H9 (cell line): ENCODE data around the gene CDH4. TPM values are rescaled to one million over a fixed set of nuclear protein-coding genes. Genes with fewer than 3 reads are reported as not detected.

Source experiments
- DNase-seq: peaks from one replicate; pipeline ENCODE4 v3.0.0-alpha.2; 2017
- H2AFZ ChIP-seq: one replicate; pipeline ENCODE4 v1.6.1; 2013; ENCODE audit warnings: mild to moderate bottlenecking, low read length, control low read depth, moderate library complexity
- H2AK5ac ChIP-seq: 2 replicates; pipeline ENCODE4 v1.6.1; 2013; ENCODE audit warnings: low read length, control low read depth, mixed read lengths; ENCODE audit not compliant: insufficient read length
- H2BK120ac ChIP-seq: one replicate; pipeline ENCODE4 v1.6.1; 2013; ENCODE audit warnings: low read depth, mild to moderate bottlenecking, low read length, control low read depth, inconsistent platforms; ENCODE audit not compliant: poor library complexity, severe bottlenecking
- H2BK12ac ChIP-seq: 2 replicates; pipeline ENCODE4 v1.6.1; 2013; ENCODE audit warnings: low read length, control low read depth, mixed read lengths, low read depth; ENCODE audit not compliant: insufficient read length
- H2BK15ac ChIP-seq: 2 replicates; pipeline ENCODE4 v1.6.1; 2013; ENCODE audit warnings: low read depth, low read length, control low read depth
- H2BK20ac ChIP-seq: one replicate; pipeline ENCODE4 v1.6.1; 2013; ENCODE audit warnings: low read depth, mild to moderate bottlenecking, low read length, control low read depth, inconsistent platforms; ENCODE audit not compliant: poor library complexity, severe bottlenecking
- H2BK5ac ChIP-seq: 2 replicates; pipeline ENCODE4 v1.6.1; 2013; ENCODE audit warnings: low read length, control low read depth, mixed read lengths; ENCODE audit not compliant: insufficient read length
- H3K14ac ChIP-seq: 2 replicates; pipeline ENCODE4 v1.6.1; 2013; ENCODE audit warnings: low read length, control low read depth; ENCODE audit not compliant: insufficient read depth
- H3K18ac ChIP-seq: 2 replicates; pipeline ENCODE4 v1.6.1; 2013; ENCODE audit warnings: low read depth, mild to moderate bottlenecking, mixed read lengths, low read length, control low read depth; ENCODE audit not compliant: insufficient read length
- H3K23ac ChIP-seq: 2 replicates; pipeline ENCODE4 v1.6.1; 2013; ENCODE audit warnings: low read length, control low read depth, mixed read lengths, low read depth; ENCODE audit not compliant: insufficient read length
- H3K23me2 ChIP-seq: 2 replicates; pipeline ENCODE4 v1.6.1; 2013; ENCODE audit warnings: low read depth, mild to moderate bottlenecking, mixed read lengths, low read length, control low read depth; ENCODE audit not compliant: insufficient read length, poor library complexity, severe bottlenecking
- H3K27ac ChIP-seq: 2 replicates; pipeline ENCODE4 v1.5.1; 2013; ENCODE audit warnings: low read length, control low read depth, mixed read lengths, low read depth; ENCODE audit not compliant: insufficient read length
- H3K27me3 ChIP-seq: 2 replicates; pipeline ENCODE4 v1.6.1; 2013; ENCODE audit warnings: low read length, control low read depth, inconsistent platforms; ENCODE audit not compliant: insufficient read depth
- H3K4ac ChIP-seq: 2 replicates; pipeline ENCODE4 v1.6.1; 2013; ENCODE audit warnings: low read depth, mild to moderate bottlenecking, control low read depth, inconsistent platforms, low read length, moderate library complexity
- H3K4me1 ChIP-seq: 2 replicates; pipeline ENCODE4 v1.6.1; 2013; ENCODE audit warnings: low read length, control low read depth, inconsistent platforms; ENCODE audit not compliant: insufficient read depth
- H3K4me2 ChIP-seq: 2 replicates; pipeline ENCODE4 v1.6.1; 2013; ENCODE audit warnings: low read length, control low read depth, mixed read lengths; ENCODE audit not compliant: insufficient read length, insufficient read depth
- H3K56ac ChIP-seq: 2 replicates; pipeline ENCODE4 v1.6.1; 2013; ENCODE audit warnings: low read depth, mild to moderate bottlenecking, mixed read lengths, low read length, control low read depth; ENCODE audit not compliant: insufficient read length
- H3K79me1 ChIP-seq: 2 replicates; pipeline ENCODE4 v1.6.1; 2013; ENCODE audit warnings: low read depth, mild to moderate bottlenecking, moderate library complexity, low read length, control low read depth, inconsistent platforms; ENCODE audit not compliant: insufficient read depth, poor library complexity, severe bottlenecking
- H3K79me2 ChIP-seq: 2 replicates; pipeline ENCODE4 v1.6.1; 2013; ENCODE audit warnings: low read length, control low read depth, inconsistent platforms; ENCODE audit not compliant: insufficient read depth
- H3K9ac ChIP-seq: 2 replicates; pipeline ENCODE4 v1.6.1; 2013; ENCODE audit warnings: low read length, control low read depth, mixed read lengths; ENCODE audit not compliant: insufficient read length; ENCODE audit errors: extremely low read depth
- H3K9me3 ChIP-seq: one replicate; pipeline ENCODE4 v1.6.1; 2013; ENCODE audit warnings: low read depth, low read length, inconsistent platforms; ENCODE audit not compliant: control insufficient read depth
- H3T11ph ChIP-seq: one replicate; pipeline ENCODE4 v1.6.1; 2013; ENCODE audit warnings: mild to moderate bottlenecking, low read length, control low read depth, inconsistent platforms
- H4K20me1 ChIP-seq: one replicate; pipeline ENCODE4 v1.6.1; 2013; ENCODE audit not compliant: control insufficient read depth, insufficient read length, insufficient read depth
- H4K5ac ChIP-seq: 2 replicates; pipeline ENCODE4 v1.6.1; 2013; ENCODE audit warnings: low read depth, mild to moderate bottlenecking, mixed read lengths, low read length, control low read depth; ENCODE audit not compliant: insufficient read length
- H4K8ac ChIP-seq: replicated peaks from 2 replicates; pipeline ENCODE4 v1.6.1; 2013; ENCODE audit warnings: low read length, control low read depth, mixed read lengths, low read depth; ENCODE audit not compliant: insufficient read length
- H4K91ac ChIP-seq: 2 replicates; pipeline ENCODE4 v1.6.1; 2013; ENCODE audit warnings: low read depth, mild to moderate bottlenecking, moderate library complexity, mixed read lengths, low read length, control low read depth; ENCODE audit not compliant: insufficient read length
- H3K27ac Mint-ChIP-seq, 3 experiments: 2 replicates in 2 of 3; 3 replicates in 1 of 3; pipeline ENCODE4 v1.8.0; 2020 to 2021; ENCODE audit warnings: mixed read lengths in 3 of 3, mild to moderate bottlenecking in 1 of 3, moderate library complexity in 1 of 3
- H3K27me3 Mint-ChIP-seq: 2 replicates; pipeline ENCODE4 v1.8.0; 2021; ENCODE audit warnings: low read depth, mild to moderate bottlenecking, moderate library complexity, mixed read lengths
- H3K36me3 Mint-ChIP-seq, 3 experiments: 2 replicates in 2 of 3; 3 replicates in 1 of 3; pipeline ENCODE4 v1.8.0; 2020 to 2021; ENCODE audit warnings: low read depth in 3 of 3, mixed read lengths in 3 of 3; ENCODE audit not compliant: insufficient read depth in 1 of 3
- H3K4me1 Mint-ChIP-seq, 2 experiments: 2 replicates each; pipeline ENCODE4 v1.8.0; 2020; ENCODE audit warnings: mixed read lengths in 2 of 2
- H3K4me3 Mint-ChIP-seq, 2 experiments: 2 replicates in 1 of 2; 3 replicates in 1 of 2; pipeline ENCODE4 v1.8.0; 2020 to 2021; ENCODE audit warnings: mild to moderate bottlenecking in 2 of 2, mixed read lengths in 2 of 2, moderate library complexity in 1 of 2
- H3K9me3 Mint-ChIP-seq, 2 experiments: 2 replicates in 1 of 2; 3 replicates in 1 of 2; pipeline ENCODE4 v1.8.0; 2020; ENCODE audit warnings: mild to moderate bottlenecking in 2 of 2, mixed read lengths in 2 of 2, moderate library complexity in 1 of 2
- WGBS: extraction: QIAGEN DNeasy Blood & Tissue Kit; methylation state at CpG from one replicate; pipeline ENCODE4 v1.1.7; 2013; ENCODE audit warnings: missing lambda C conversion rate, low lambda C conversion rate, mixed read lengths; ENCODE audit not compliant: insufficient read length; ENCODE audit errors: extremely low coverage; 5-methylcytosine and 5-hydroxymethylcytosine counted together
- total RNA-seq: library from RNA; stranded (reverse); gene quantifications from 2 replicates; pipeline ENCODE4 v1.2.1, GENCODE V29; 2021
- TF ChIP-seq, protein P1 (sequence below): fragments of 200-600 bp; sonication (generic); conservative IDR thresholded peaks from 3 replicates; pipeline ENCODE4 v1.8.0; 2021; ENCODE audit warnings: antibody characterized with exemption, mild to moderate bottlenecking

The CDH4 gene
- total RNA-seq, 1 experiment from 2014 or later = 3.0 TPM

GRCh38 chr20:61450549-61450948, 198.5 kb downstream of the CDH4 start:
- H3K27ac Mint-ChIP-seq = no peak overlapping the region
- 0 out of 5 replicates have a peak, but pooled peaks cover 0 to under 1% of the 10 kb centered on the region in 2 experiments for H3K9me3 Mint-ChIP-seq
- no peak overlapping the region for H2BK20ac ChIP-seq
- H3K4me3 Mint-ChIP-seq = no peak overlapping the region
- H3K9me3 ChIP-seq = no peaks in the 10 kb centered on the region
- H3K4me1 Mint-ChIP-seq = peaks cover 57 to 59% of the 10 kb centered on the region in 2 experiments
- no peak overlapping the region for H3T11ph ChIP-seq
- TF ChIP-seq, protein P1, sequence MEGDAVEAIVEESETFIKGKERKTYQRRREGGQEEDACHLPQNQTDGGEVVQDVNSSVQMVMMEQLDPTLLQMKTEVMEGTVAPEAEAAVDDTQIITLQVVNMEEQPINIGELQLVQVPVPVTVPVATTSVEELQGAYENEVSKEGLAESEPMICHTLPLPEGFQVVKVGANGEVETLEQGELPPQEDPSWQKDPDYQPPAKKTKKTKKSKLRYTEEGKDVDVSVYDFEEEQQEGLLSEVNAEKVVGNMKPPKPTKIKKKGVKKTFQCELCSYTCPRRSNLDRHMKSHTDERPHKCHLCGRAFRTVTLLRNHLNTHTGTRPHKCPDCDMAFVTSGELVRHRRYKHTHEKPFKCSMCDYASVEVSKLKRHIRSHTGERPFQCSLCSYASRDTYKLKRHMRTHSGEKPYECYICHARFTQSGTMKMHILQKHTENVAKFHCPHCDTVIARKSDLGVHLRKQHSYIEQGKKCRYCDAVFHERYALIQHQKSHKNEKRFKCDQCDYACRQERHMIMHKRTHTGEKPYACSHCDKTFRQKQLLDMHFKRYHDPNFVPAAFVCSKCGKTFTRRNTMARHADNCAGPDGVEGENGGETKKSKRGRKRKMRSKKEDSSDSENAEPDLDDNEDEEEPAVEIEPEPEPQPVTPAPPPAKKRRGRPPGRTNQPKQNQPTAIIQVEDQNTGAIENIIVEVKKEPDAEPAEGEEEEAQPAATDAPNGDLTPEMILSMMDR = no peak
- H3K9ac ChIP-seq = no peak overlapping the region
- H3K36me3 Mint-ChIP-seq = no peaks in the 10 kb centered on the region; a peak in 1 of 7 replicates
- H3K79me2 ChIP-seq = no peaks in the 10 kb centered on the region
- H2AK5ac ChIP-seq = no peak overlapping the region
- no peak overlapping the region for H2BK5ac ChIP-seq
- no peaks in the 10 kb centered on the region for H3K23me2 ChIP-seq
- no peak overlapping the region for H3K56ac ChIP-seq
- peaks cover 8% of the 10 kb centered on the region for H3K27me3 Mint-ChIP-seq
- no peak overlapping the region for H4K5ac ChIP-seq
- no peak for DNase-seq
- H3K4me1 ChIP-seq = peaks cover 8% of the 10 kb centered on the region; the same call in 1 of the 2 replicates
- H3K18ac ChIP-seq = no peak overlapping the region
- H2BK15ac ChIP-seq = no peak overlapping the region
- no peak overlapping the region for H3K4me2 ChIP-seq
- no peaks in the 10 kb centered on the region for H3K27me3 ChIP-seq
- H2BK12ac ChIP-seq = no peak overlapping the region
- no peak overlapping the region for H3K14ac ChIP-seq
- no peak overlapping the region for H3K23ac ChIP-seq
- H2AFZ ChIP-seq = no peak overlapping the region
- H3K79me1 ChIP-seq = no peaks in the 10 kb centered on the region
- WGBS = no CpG with 5 or more reads among the region's 6 CpGs
- no peak overlapping the region for H3K27ac ChIP-seq
- no peak overlapping the region for H4K8ac ChIP-seq
- no peak overlapping the region for H2BK120ac ChIP-seq
- no peak overlapping the region for H4K91ac ChIP-seq
- no peaks in the 10 kb centered on the region for H4K20me1 ChIP-seq
- H3K4ac ChIP-seq = no peak overlapping the region
